H1 (cell line): ENCODE results near the gene ERMARD. TPM values are rescaled to one million over a fixed set of nuclear protein-coding genes. Genes with fewer than 3 reads are reported as not detected.

Source experiments
- CTCF ChIA-PET: fragments of 300-600 bp; sonication (Branson Sonifier 250); formaldehyde crosslinking; loops from one replicate; lab custom pipeline; 2021; ENCODE audit not compliant: partially characterized antibody; lab: Charles Lee
- POLR2A ChIA-PET: fragments of 300-600 bp; sonication (Branson Sonifier 250); formaldehyde crosslinking; loops from one replicate; lab custom pipeline; 2021; ENCODE audit warnings: inconsistent platforms; ENCODE audit not compliant: partially characterized antibody; lab: Charles Lee
- DNase-seq, 2 experiments: peaks; one replicate each; pipeline versions ENCODE4 v3.0.0 to v3.0.0-alpha.2; 2010 to 2022; ENCODE audit warnings: low spot score in 2 of 2, low read depth in 1 of 2, mixed read lengths in 1 of 2
- FAIRE-seq: peaks from 2 replicates; lab custom pipeline; 2011; peaks lifted over from hg19 to GRCh38; lab: Jason Lieb, UNC
- H2AFZ ChIP-seq: 2 replicates; pipeline ENCODE4 v1.8.1; 2012; ENCODE audit warnings: low read length, inconsistent platforms
- H2AK5ac ChIP-seq: 2 replicates; pipeline ENCODE4 v1.6.1; 2013; ENCODE audit warnings: low read depth, low read length
- H2BK120ac ChIP-seq: replicated peaks from 2 replicates; pipeline ENCODE3; 2013; ENCODE audit warnings: low read depth, low read length, inconsistent platforms
- H2BK12ac ChIP-seq: 2 replicates; pipeline ENCODE4 v1.6.1; 2013; ENCODE audit warnings: low read depth, low read length
- H2BK15ac ChIP-seq: 2 replicates; pipeline ENCODE4 v1.6.1; 2013; ENCODE audit warnings: low read length
- H2BK20ac ChIP-seq: 2 replicates; pipeline ENCODE4 v1.6.1; 2013; ENCODE audit warnings: low read length
- H2BK5ac ChIP-seq: 2 replicates; pipeline ENCODE4 v1.6.1; 2013; ENCODE audit warnings: low read depth, low read length
- H3K14ac ChIP-seq: 2 replicates; pipeline ENCODE4 v1.6.1; 2013; ENCODE audit warnings: inconsistent platforms; ENCODE audit not compliant: insufficient read length
- H3K18ac ChIP-seq: 2 replicates; pipeline ENCODE4 v1.6.1; 2013; ENCODE audit warnings: low read length; ENCODE audit errors: extremely low read depth
- H3K23ac ChIP-seq: 2 replicates; pipeline ENCODE4 v1.6.1; 2013; ENCODE audit warnings: inconsistent platforms; ENCODE audit not compliant: insufficient read length
- H3K23me2 ChIP-seq: 2 replicates; pipeline ENCODE4 v1.6.1; 2013; ENCODE audit warnings: low read depth, low read length
- H3K27ac ChIP-seq: 2 replicates; pipeline ENCODE4 v1.6.1; 2011; ENCODE audit warnings: low read depth, low read length, inconsistent platforms
- H3K27me3 ChIP-seq, 4 experiments: replicated peaks in 1 of 4; 1 replicate in 1 of 4; 2 replicates in 3 of 4; pipeline versions ENCODE4 v1.6.1 to v1.8.1; 2011 to 2013; ENCODE audit warnings: low read length in 3 of 4, mild to moderate bottlenecking in 3 of 4, inconsistent platforms in 2 of 4, mixed read lengths in 2 of 4, moderate library complexity in 1 of 4; ENCODE audit not compliant: control insufficient read depth in 3 of 4, insufficient read depth in 3 of 4; ENCODE audit errors: extremely low read depth in 1 of 4
- H3K36me3 ChIP-seq, 4 experiments: 2 replicates each; pipeline versions ENCODE4 v1.6.1 to v1.8.1; 2011 to 2013; ENCODE audit warnings: mild to moderate bottlenecking in 4 of 4, low read length in 3 of 4, moderate library complexity in 2 of 4, control low read depth in 1 of 4, inconsistent platforms in 1 of 4; ENCODE audit not compliant: insufficient read depth in 4 of 4, control insufficient read depth in 2 of 4
- H3K4ac ChIP-seq: replicated peaks from 2 replicates; pipeline ENCODE3; 2013; ENCODE audit warnings: low read length, low read depth, mixed read lengths, inconsistent platforms; ENCODE audit not compliant: insufficient read length
- H3K4me1 ChIP-seq, 4 experiments: replicated peaks in 1 of 4; 1 replicate in 1 of 4; 2 replicates in 3 of 4; pipeline versions ENCODE4 v1.6.1 to v1.8.1; 2011 to 2013; ENCODE audit warnings: low read length in 3 of 4, inconsistent platforms in 2 of 4, mixed read lengths in 1 of 4; ENCODE audit not compliant: insufficient read depth in 4 of 4, control insufficient read depth in 3 of 4
- H3K4me2 ChIP-seq, 2 experiments: 2 replicates each; pipeline versions ENCODE4 v1.6.1 to v1.8.1; 2011 to 2013; ENCODE audit warnings: low read depth in 2 of 2, low read length in 2 of 2, control low read depth in 1 of 2, inconsistent platforms in 1 of 2, mild to moderate bottlenecking in 1 of 2; ENCODE audit not compliant: insufficient read depth in 1 of 2
- H3K4me3 ChIP-seq, 4 experiments: fragments of 200-600, 300-600 bp in 1 of 4; sonication (generic), shearing (Covaris generic), sonication (Bioruptor Twin) in 1 of 4; 2 replicates each; pipeline versions ENCODE4 v1.5.1 to v1.8.1; 2011 to 2016; ENCODE audit warnings: low read length in 4 of 4, low read depth in 3 of 4, control low read depth in 2 of 4, inconsistent platforms in 2 of 4, mild to moderate bottlenecking in 2 of 4, mixed read lengths in 1 of 4, moderate library complexity in 1 of 4; ENCODE audit not compliant: insufficient read depth in 2 of 4; ENCODE audit errors: extremely low read depth in 1 of 4
- H3K56ac ChIP-seq: replicated peaks from 2 replicates; pipeline ENCODE3; 2013; ENCODE audit warnings: low read depth, mild to moderate bottlenecking, mixed read lengths, low read length, inconsistent platforms; ENCODE audit not compliant: insufficient read length
- H3K79me1 ChIP-seq: 2 replicates; pipeline ENCODE4 v1.6.1; 2013; ENCODE audit warnings: low read depth, low read length, control low read depth
- H3K79me2 ChIP-seq, 2 experiments: 2 replicates each; pipeline versions ENCODE4 v1.6.1 to v1.8.1; 2012 to 2013; ENCODE audit warnings: low read length in 2 of 2, mild to moderate bottlenecking in 2 of 2, inconsistent platforms in 1 of 2; ENCODE audit not compliant: insufficient read depth in 2 of 2, control insufficient read depth in 1 of 2
- H3K9ac ChIP-seq, 4 experiments: replicated peaks in 1 of 4; 1 replicate in 1 of 4; 2 replicates in 3 of 4; pipeline versions ENCODE4 v1.6.1 to v1.8.1; 2011 to 2013; ENCODE audit warnings: low read depth in 3 of 4, low read length in 3 of 4, control low read depth in 2 of 4, mild to moderate bottlenecking in 2 of 4, moderate library complexity in 2 of 4, inconsistent platforms in 1 of 4; ENCODE audit errors: extremely low read depth in 1 of 4
- H3K9me3 ChIP-seq, 2 experiments: 2 replicates each; pipeline versions ENCODE4 v1.6.1 to v1.8.1; 2012 to 2013; ENCODE audit warnings: mild to moderate bottlenecking in 2 of 2, moderate library complexity in 2 of 2, control low read depth in 1 of 2, inconsistent platforms in 1 of 2, low read depth in 1 of 2, low read length in 1 of 2, mixed read lengths in 1 of 2; ENCODE audit not compliant: insufficient read depth in 2 of 2
- H4K20me1 ChIP-seq, 2 experiments: replicated peaks in 1 of 2; 2 replicates each; pipeline versions ENCODE3 to v1.8.1; 2011 to 2013; ENCODE audit warnings: inconsistent platforms in 2 of 2, low read length in 2 of 2, mild to moderate bottlenecking in 1 of 2; ENCODE audit not compliant: insufficient read depth in 2 of 2, control insufficient read depth in 1 of 2
- H4K5ac ChIP-seq: 2 replicates; pipeline ENCODE4 v1.6.1; 2013; ENCODE audit warnings: low read length, low read depth, mixed read lengths, inconsistent platforms; ENCODE audit not compliant: insufficient read length
- H4K8ac ChIP-seq: 2 replicates; pipeline ENCODE4 v1.8.0; 2013; ENCODE audit warnings: mild to moderate bottlenecking, moderate library complexity, low read length, inconsistent platforms; ENCODE audit not compliant: insufficient read depth; ENCODE audit errors: extremely low read depth
- H4K91ac ChIP-seq: replicated peaks from 2 replicates; pipeline ENCODE3; 2013; ENCODE audit warnings: low read length, mixed read lengths, inconsistent platforms; ENCODE audit not compliant: insufficient read length
- ASH2L ChIP-seq: fragments of 200-600, 300-600 bp; sonication (generic); IDR thresholded peaks from one replicate; pipeline ENCODE4 v1.7.1; 2017; ENCODE audit warnings: low read length
- CEBPB ChIP-seq: IDR thresholded peaks from 2 replicates; pipeline ENCODE4 v1.6.1; 2012; ENCODE audit warnings: low read depth, low read length
- CREB1 ChIP-seq: IDR thresholded peaks from 2 replicates; pipeline ENCODE4 v1.6.1; 2012; ENCODE audit warnings: inconsistent platforms
- FOSL1 ChIP-seq: IDR thresholded peaks from 2 replicates; pipeline ENCODE4 v1.6.1; 2011; ENCODE audit warnings: mild to moderate bottlenecking, low read depth, low read length, moderate library complexity; ENCODE audit not compliant: insufficient read depth
- GTF2F1 ChIP-seq: IDR thresholded peaks from 2 replicates; pipeline ENCODE4 v1.6.1; 2012; ENCODE audit warnings: low read depth, low read length, improper control_type of control experiment, borderline replicate concordance
- POU5F1 ChIP-seq: IDR thresholded peaks from 2 replicates; pipeline ENCODE4 v1.6.1; 2011; ENCODE audit warnings: low read depth, mild to moderate bottlenecking, low read length, moderate library complexity
- RBBP5 ChIP-seq: IDR thresholded peaks from 2 replicates; pipeline ENCODE4 v1.7.1; 2012; ENCODE audit warnings: low read depth, mild to moderate bottlenecking, inconsistent platforms, low read length, moderate library complexity, borderline replicate concordance
- RNF2 ChIP-seq: fragments of 200-900, 300-1000 bp; sonication (generic); IDR thresholded peaks from 2 replicates; pipeline ENCODE4 v1.7.1; 2016; ENCODE audit warnings: borderline replicate concordance, low read depth, mild to moderate bottlenecking, antibody characterized with exemption, low read length; ENCODE audit not compliant: poor library complexity, severe bottlenecking; ENCODE audit errors: missing control alignments
- SAP30 ChIP-seq: fragments of 300-600 bp; sonication (generic); IDR thresholded peaks from 2 replicates; pipeline ENCODE4 v1.7.1; 2012; ENCODE audit warnings: low read length, moderate library complexity, mild to moderate bottlenecking, inconsistent platforms; ENCODE audit not compliant: insufficient read depth, insufficient replicate concordance
- SUZ12 ChIP-seq: fragments of 200-600 bp; sonication (generic); IDR thresholded peaks from 2 replicates; pipeline ENCODE4 v1.6.1; 2012; ENCODE audit warnings: mild to moderate bottlenecking, inconsistent platforms, low read length, moderate library complexity, mixed read lengths
- WGBS, 2 experiments: shearing (Covaris generic) in 1 of 2; methylation state at CpG; one replicate each; pipeline versions ENCODE4 v1.1.6 to v1.1.7; 2013 to 2015; ENCODE audit warnings: low lambda C conversion rate in 2 of 2, mixed read lengths in 2 of 2, inconsistent platforms in 1 of 2, low coverage in 1 of 2, missing lambda C conversion rate in 1 of 2; ENCODE audit not compliant: insufficient replicate concordance in 2 of 2, insufficient coverage in 1 of 2, insufficient read length in 1 of 2; ENCODE audit errors: extremely low coverage in 1 of 2, missing lambda C conversion rate in 1 of 2; 5-methylcytosine and 5-hydroxymethylcytosine counted together
- polyA plus RNA-seq, 7 experiments: library from polyadenylated mRNA; depleted of rRNA in 3 of 7; stranded (reverse) in 5 of 7; unstranded in 2 of 7; fragments of >200 nt in 5 of 7; fragments of 200-250 nt in 2 of 7; gene quantifications; 1 replicate in 5 of 7; 2 replicates in 1 of 7; 4 replicates in 1 of 7; pipeline versions ENCODE4 v1.2.1 to v1.2.3, GENCODE V29; 2011 to 2013; ENCODE audit warnings: missing spikeins in 2 of 7, mixed read lengths in 2 of 7
- total RNA-seq: library from RNA; stranded (reverse); fragmentation: NEBNext Ultra II Directional; extraction: Animal tissue kit (Norgen Biotek cat#: 25700); gene quantifications from 2 replicates; pipeline ENCODE4 v1.2.1, GENCODE V29; 2021
- TF ChIP-seq, protein P1 (sequence below): IDR thresholded peaks from 2 replicates; pipeline ENCODE4 v1.6.1; 2011; ENCODE audit warnings: low read length, improper control_type of control experiment

The ERMARD gene
- total and polyA plus RNA-seq, 2 of the 8 experiments (the other 6 are each of a cell fraction or from before 2014, with no cell fraction given): 12.2 to 25.6 TPM

DNA sequence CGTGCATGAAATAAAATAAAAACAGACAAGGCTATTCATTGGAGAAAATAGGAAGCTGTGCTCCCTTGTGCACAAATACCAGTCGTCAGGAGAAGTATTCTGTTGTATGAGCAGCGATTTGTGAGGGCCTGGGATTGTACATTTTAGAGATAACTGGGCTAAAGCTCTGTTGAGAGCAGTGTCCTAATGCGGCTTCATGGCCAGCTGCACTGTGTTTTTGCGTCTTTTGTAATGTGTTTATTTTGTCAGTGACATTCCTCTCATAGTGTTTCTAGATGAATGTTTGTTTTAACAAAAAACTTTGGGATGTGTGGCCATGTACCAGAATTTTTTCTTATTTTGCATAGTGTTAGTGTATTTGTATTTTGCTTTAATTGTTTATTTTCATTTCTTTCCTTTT, 14.8 kb downstream of the ERMARD start:
- Histone ChIP-seq H3K18ac (no peak overlapping the region), H4K91ac (no peak overlapping the region), H3K79me1 (no peaks in the 10 kb centered on the region), H3K9ac (no peak overlapping the region), H3K23ac (no peak overlapping the region), H3K56ac (no peak overlapping the region), H3K27me3 (no peaks in the 10 kb centered on the region), H3K14ac (no peak overlapping the region), H2AK5ac (no peak overlapping the region), H2BK12ac (no peak overlapping the region), H2BK20ac (no peak overlapping the region), H3K4ac (no peak overlapping the region), H3K4me2 (no peak overlapping the region), H3K79me2 (no peaks in the 10 kb centered on the region; a peak in 1 of 4 replicates), H2AFZ (no peak overlapping the region), H2BK15ac (no peak overlapping the region), H3K27ac (no peak overlapping the region), H4K20me1 (peaks cover 2 to 3% of the 10 kb centered on the region in 2 experiments), H3K4me1 (0 out of 7 replicates have a peak, but pooled peaks cover 0 to 4% (median 0%) of the 10 kb centered on the region in 4 experiments), H3K9me3 (no peaks in the 10 kb centered on the region), H2BK120ac (no peak overlapping the region), H4K5ac (no peak overlapping the region), H3K23me2 (peaks cover 2% of the 10 kb centered on the region; the same call in 1 of the 2 replicates), H2BK5ac (no peak overlapping the region), H3K4me3 (no peak overlapping the region), H3K36me3 (peaks cover 0 to 9% (median 1%) of the 10 kb centered on the region in 4 experiments; a peak in 3 of 8 replicates), H4K8ac (no peak overlapping the region)
- FAIRE-seq (no peak), DNase-seq (no peak)
- POLR2A ChIA-PET: interaction anchor here (0.7 to 2.1 kb wide), 2 partner anchors 15 to 31 kb away, joined by 3 to 8 read pairs; partner anchors contain the start of genes DYNLT2 and ERMARD
- CTCF ChIA-PET: interaction anchor here (1.1 kb wide), 2 partner anchors 11 to 23 kb away, joined by 3 to 4 read pairs; no protein-coding TSS in a partner anchor
- 93% methylated on average over 5 of the region's 5 CpGs; no CpG with 5 or more reads in 1 of the 2 experiments for WGBS, 2 experiments
- TF ChIP-seq RBBP5 (no peak), SUZ12 (no peak), GTF2F1 (no peak), ASH2L (no peak), CREB1 (no peak), RNF2 (no peak), POU5F1 (no peak), SAP30 (no peak), CEBPB (no peak), FOSL1 (no peak)
- TF ChIP-seq, protein P1, sequence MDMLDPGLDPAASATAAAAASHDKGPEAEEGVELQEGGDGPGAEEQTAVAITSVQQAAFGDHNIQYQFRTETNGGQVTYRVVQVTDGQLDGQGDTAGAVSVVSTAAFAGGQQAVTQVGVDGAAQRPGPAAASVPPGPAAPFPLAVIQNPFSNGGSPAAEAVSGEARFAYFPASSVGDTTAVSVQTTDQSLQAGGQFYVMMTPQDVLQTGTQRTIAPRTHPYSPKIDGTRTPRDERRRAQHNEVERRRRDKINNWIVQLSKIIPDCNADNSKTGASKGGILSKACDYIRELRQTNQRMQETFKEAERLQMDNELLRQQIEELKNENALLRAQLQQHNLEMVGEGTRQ: no peak
